IMR-90 (cell line): ENCODE measurements around the gene MBOAT1. TPM values are rescaled to one million over a fixed set of nuclear protein-coding genes. Genes with fewer than 3 reads are reported as not detected.
A peak's percentile ranks its signal among the peaks of the same experiment; 100 is the strongest.

ENCODE experiments used
- ATAC-seq: fragments of 200-7000 bp; cut with Tn5 transposase; 2 replicates; pipeline ENCODE4 v1.9.1; 2020; ENCODE audit warnings: low read depth, mild to moderate bottlenecking, moderate library complexity
- BruUV-seq: library from RNA; stranded (reverse); fragments of 400-500 nt; replicated peaks from 2 replicates; lab custom pipeline; 2021; lab: Mats Ljungman, UMichigan
- CTCF ChIA-PET: fragments of 300-600 bp; formaldehyde crosslinking; extraction: SDS; loops from one replicate; lab custom pipeline; 2021; ENCODE audit warnings: antibody characterized with exemption; lab: Yijun Ruan, JAX
- POLR2A ChIA-PET: fragments of 300-600 bp; sonication (Branson Sonifier 250); formaldehyde crosslinking; loops from one replicate; lab custom pipeline; 2022; ENCODE audit warnings: antibody characterized with exemption; ENCODE audit not compliant: unreplicated experiment; lab: Charles Lee
- DNase-seq: peaks from one replicate; pipeline ENCODE4 v3.0.0; 2013
- H2AFZ ChIP-seq: replicated peaks from 2 replicates; pipeline ENCODE3; 2013; ENCODE audit warnings: low read length, mild to moderate bottlenecking; ENCODE audit not compliant: poor library complexity
- H2AK5ac ChIP-seq: 2 replicates; pipeline ENCODE4 v1.6.1; 2013; ENCODE audit warnings: low read depth, low read length, inconsistent platforms
- H2AK9ac ChIP-seq: replicated peaks from 2 replicates; pipeline ENCODE3; 2013; ENCODE audit warnings: mild to moderate bottlenecking, low read depth, low read length, moderate library complexity; ENCODE audit not compliant: poor library complexity
- H2BK120ac ChIP-seq: 2 replicates; pipeline ENCODE4 v1.6.1; 2013; ENCODE audit warnings: low read depth, low read length, inconsistent platforms
- H2BK15ac ChIP-seq: 3 replicates; pipeline ENCODE4 v1.6.1; 2013; ENCODE audit warnings: low read depth, low read length, inconsistent platforms
- H2BK20ac ChIP-seq: 2 replicates; pipeline ENCODE4 v1.6.1; 2013; ENCODE audit warnings: low read depth, mild to moderate bottlenecking, inconsistent platforms, low read length, moderate library complexity
- H2BK5ac ChIP-seq: 2 replicates; pipeline ENCODE4 v1.6.1; 2013; ENCODE audit warnings: mild to moderate bottlenecking, low read depth, low read length, inconsistent platforms; ENCODE audit not compliant: poor library complexity, severe bottlenecking
- H3K14ac ChIP-seq: replicated peaks from 2 replicates; pipeline ENCODE4 v1.6.1; 2013; ENCODE audit warnings: low read depth, low read length, inconsistent platforms
- H3K18ac ChIP-seq: 2 replicates; pipeline ENCODE4 v1.6.1; 2013; ENCODE audit warnings: low read depth, low read length, control low read depth
- H3K23ac ChIP-seq: 2 replicates; pipeline ENCODE4 v1.6.1; 2013; ENCODE audit warnings: low read depth, low read length, inconsistent platforms
- H3K27ac ChIP-seq: 2 replicates; pipeline ENCODE4 v1.5.1; 2013; ENCODE audit warnings: mild to moderate bottlenecking, control low read depth, low read length; ENCODE audit not compliant: insufficient read depth
- H3K27me3 ChIP-seq: 2 replicates; pipeline ENCODE4 v1.6.1; 2013; ENCODE audit warnings: low read length; ENCODE audit not compliant: control insufficient read depth, insufficient read depth
- H3K36me3 ChIP-seq: 2 replicates; pipeline ENCODE4 v1.6.1; 2013; ENCODE audit warnings: low read length, mixed read lengths; ENCODE audit not compliant: control insufficient read depth, insufficient read depth
- H3K4ac ChIP-seq: 2 replicates; pipeline ENCODE4 v1.6.1; 2013; ENCODE audit warnings: low read depth, low read length, inconsistent platforms
- H3K4me1 ChIP-seq: 2 replicates; pipeline ENCODE4 v1.6.1; 2013; ENCODE audit warnings: low read length, mixed read lengths; ENCODE audit not compliant: control insufficient read depth, insufficient read depth
- H3K4me2 ChIP-seq: 2 replicates; pipeline ENCODE4 v1.6.1; 2013; ENCODE audit warnings: low read depth, mild to moderate bottlenecking, control low read depth, low read length, moderate library complexity
- H3K4me3 ChIP-seq: 2 replicates; pipeline ENCODE4 v1.5.1; 2013; ENCODE audit warnings: low read depth, mild to moderate bottlenecking, control low read depth, low read length, moderate library complexity; ENCODE audit not compliant: insufficient read depth
- H3K56ac ChIP-seq: 2 replicates; pipeline ENCODE4 v1.6.1; 2013; ENCODE audit warnings: low read length, inconsistent platforms; ENCODE audit not compliant: insufficient read depth; ENCODE audit errors: extremely low read depth
- H3K79me1 ChIP-seq, 2 experiments: 2 replicates each; pipeline ENCODE4 v1.6.1; 2013; ENCODE audit warnings: low read length in 2 of 2, inconsistent platforms in 1 of 2, low read depth in 1 of 2
- H3K9ac ChIP-seq: 2 replicates; pipeline ENCODE4 v1.6.1; 2013; ENCODE audit warnings: low read depth, low read length, control low read depth
- H3K9me1 ChIP-seq: 2 replicates; pipeline ENCODE4 v1.6.1; 2013; ENCODE audit warnings: low read length, inconsistent platforms; ENCODE audit not compliant: insufficient read depth
- H3K9me3 ChIP-seq: 2 replicates; pipeline ENCODE4 v1.6.1; 2013; ENCODE audit warnings: low read length; ENCODE audit not compliant: control insufficient read depth, insufficient read depth
- H4K20me1 ChIP-seq: 2 replicates; pipeline ENCODE4 v1.6.1; 2013; ENCODE audit warnings: low read length, inconsistent platforms; ENCODE audit not compliant: insufficient read depth
- H4K5ac ChIP-seq: 2 replicates; pipeline ENCODE4 v1.6.1; 2013; ENCODE audit warnings: mild to moderate bottlenecking, low read depth, low read length, control low read depth
- H4K8ac ChIP-seq, 2 experiments: 2 replicates each; pipeline ENCODE4 v1.6.1; 2013; ENCODE audit warnings: low read depth in 2 of 2, low read length in 2 of 2, control low read depth in 1 of 2, inconsistent platforms in 1 of 2
- H4K91ac ChIP-seq: 2 replicates; pipeline ENCODE4 v1.6.1; 2013; ENCODE audit warnings: low read depth, low read length, inconsistent platforms; ENCODE audit not compliant: insufficient read depth
- CEBPB ChIP-seq: IDR thresholded peaks from 2 replicates; pipeline ENCODE4 v1.6.1; 2012; ENCODE audit warnings: low read depth, low read length, improper control_type of control experiment
- CHD1 ChIP-seq: IDR thresholded peaks from 2 replicates; pipeline ENCODE4 v1.6.1; 2012; ENCODE audit warnings: low read depth, low read length, improper control_type of control experiment
- MAFK ChIP-seq: IDR thresholded peaks from 2 replicates; pipeline ENCODE4 v1.6.1; 2012; ENCODE audit warnings: low read depth, low read length, improper control_type of control experiment
- POLR2A ChIP-seq: IDR thresholded peaks from 2 replicates; pipeline ENCODE4 v1.6.1; 2012; ENCODE audit warnings: mild to moderate bottlenecking, low read depth, low read length
- RAD21 ChIP-seq: IDR thresholded peaks from 2 replicates; pipeline ENCODE4 v1.6.1; 2012; ENCODE audit warnings: low read length, improper control_type of control experiment
- SMC3 ChIP-seq: fragments of 150-350 bp; IDR thresholded peaks from 2 replicates; pipeline ENCODE4 v1.6.1; 2016; ENCODE audit warnings: low read depth, mild to moderate bottlenecking, antibody characterized with exemption, low read length, moderate library complexity
- WGBS, 2 experiments: methylation state at CpG; one replicate each; pipeline versions ENCODE4 v1.1.5 to v1.1.7; 2013; ENCODE audit warnings: missing lambda C conversion rate in 2 of 2; ENCODE audit not compliant: insufficient read length in 1 of 2; ENCODE audit errors: extremely low coverage in 2 of 2; 5-methylcytosine and 5-hydroxymethylcytosine counted together
- dilution Hi-C: fragments of 300-500 bp; cut with HindIII; formaldehyde crosslinking; loops from one replicate; pipeline ENCODE4 v1.14.3; 2018; ENCODE audit warnings: low sequenced_read_pairs; ENCODE audit not compliant: unreplicated experiment
- in situ Hi-C: fragments of 300-500 bp; cut with MboI; formaldehyde crosslinking; loops from 3 replicates; pipeline ENCODE4 v1.14.3; 2019; ENCODE audit warnings: low sequenced_read_pairs, inconsistent platforms, mixed read lengths
- intact Hi-C: fragments of 100-400 bp; cut with micrococcal nuclease; formaldehyde crosslinking; loops from 2 replicates; pipeline ENCODE4 v1.10.0; 2022
- polyA plus RNA-seq, 3 experiments: library from polyadenylated mRNA; depleted of rRNA; stranded (reverse); fragments of >200 nt; gene quantifications; 2 replicates each; pipeline ENCODE4 v1.2.3, GENCODE V29; 2012; ENCODE audit warnings: low replicate concordance in 1 of 3
- total RNA-seq: library from RNA; depleted of rRNA; stranded (reverse); fragments of >200 nt; gene quantifications from 2 replicates; pipeline ENCODE4 v1.2.3, GENCODE V29; 2012
- TF ChIP-seq, protein P1 (sequence below): conservative IDR thresholded peaks from 2 replicates; pipeline ENCODE4 v1.5.1; 2012; ENCODE audit warnings: mild to moderate bottlenecking, low read depth, low read length, improper control_type of control experiment

Gene MBOAT1
- total and polyA plus RNA-seq, 2 of the 4 experiments (the other 2 are of a cell fraction) = 1.6 to 4.7 TPM

GRCh38 chr6:20056350-20056992, 155.8 kb downstream of the MBOAT1 start:
- no peak overlapping the region for H3K14ac ChIP-seq
- H3K4me3 ChIP-seq = no peak overlapping the region
- no peak overlapping the region for H2BK120ac ChIP-seq
- WGBS, 2 experiments = no CpG with 5 or more reads among the region's 4 CpGs
- ChIA-PET CTCF (interaction anchor here (0.6 to 2.1 kb wide), 5 partner anchors 10 to 1554 kb away, joined by 3 to 10 read pairs (median 4); no protein-coding TSS in a partner anchor), POLR2A (no interaction called here)
- H3K4me1 ChIP-seq = no peaks in the 10 kb centered on the region
- no peak overlapping the region for H3K56ac ChIP-seq
- in situ Hi-C loops = loop anchor here (10.0 kb wide), 1 partner anchor 1452 kb away; no protein-coding TSS in a partner anchor
- no peaks in the 10 kb centered on the region for H4K20me1 ChIP-seq
- no peak overlapping the region for H3K27ac ChIP-seq
- no peak overlapping the region for H2AK9ac ChIP-seq
- no peak overlapping the region for H3K23ac ChIP-seq
- no peaks in the 10 kb centered on the region; the same call in 1 of the 2 replicates for H3K27me3 ChIP-seq
- H3K9me3 ChIP-seq = no peaks in the 10 kb centered on the region
- dilution Hi-C loops = no loop called here
- H3K9ac ChIP-seq = no peak overlapping the region
- no peak overlapping the region for H4K5ac ChIP-seq
- no peaks in the 10 kb centered on the region for H3K79me1 ChIP-seq
- H3K9me1 ChIP-seq = no peaks in the 10 kb centered on the region
- no peaks in the 10 kb centered on the region for H3K36me3 ChIP-seq
- no peak overlapping the region for H3K18ac ChIP-seq
- no peak overlapping the region for H2BK20ac ChIP-seq
- DNase-seq = peak; percentile 63
- peak; percentile 61; the same call in 1 of the 2 replicates for ATAC-seq
- no peak overlapping the region for H2BK15ac ChIP-seq
- H2BK5ac ChIP-seq = no peak overlapping the region
- intact Hi-C loops = loop anchor here (1.0 to 10.0 kb wide), 5 partner anchors 202 to 1529 kb away; no protein-coding TSS in a partner anchor
- no peak overlapping the region for H2AK5ac ChIP-seq
- no peak overlapping the region for H2AFZ ChIP-seq
- H4K8ac ChIP-seq = no peak overlapping the region
- no peak overlapping the region for H3K4me2 ChIP-seq
- no peak overlapping the region for H3K4ac ChIP-seq
- BruUV-seq = no TSS peak
- TF ChIP-seq CEBPB (no peak), RAD21 (peak; percentile 72), POLR2A (no peak), SMC3 (peak; percentile 69), CHD1 (no peak), MAFK (0 out of 2 replicates have a peak, but pooled peaks have one; percentile 14)
- TF ChIP-seq, protein P1, sequence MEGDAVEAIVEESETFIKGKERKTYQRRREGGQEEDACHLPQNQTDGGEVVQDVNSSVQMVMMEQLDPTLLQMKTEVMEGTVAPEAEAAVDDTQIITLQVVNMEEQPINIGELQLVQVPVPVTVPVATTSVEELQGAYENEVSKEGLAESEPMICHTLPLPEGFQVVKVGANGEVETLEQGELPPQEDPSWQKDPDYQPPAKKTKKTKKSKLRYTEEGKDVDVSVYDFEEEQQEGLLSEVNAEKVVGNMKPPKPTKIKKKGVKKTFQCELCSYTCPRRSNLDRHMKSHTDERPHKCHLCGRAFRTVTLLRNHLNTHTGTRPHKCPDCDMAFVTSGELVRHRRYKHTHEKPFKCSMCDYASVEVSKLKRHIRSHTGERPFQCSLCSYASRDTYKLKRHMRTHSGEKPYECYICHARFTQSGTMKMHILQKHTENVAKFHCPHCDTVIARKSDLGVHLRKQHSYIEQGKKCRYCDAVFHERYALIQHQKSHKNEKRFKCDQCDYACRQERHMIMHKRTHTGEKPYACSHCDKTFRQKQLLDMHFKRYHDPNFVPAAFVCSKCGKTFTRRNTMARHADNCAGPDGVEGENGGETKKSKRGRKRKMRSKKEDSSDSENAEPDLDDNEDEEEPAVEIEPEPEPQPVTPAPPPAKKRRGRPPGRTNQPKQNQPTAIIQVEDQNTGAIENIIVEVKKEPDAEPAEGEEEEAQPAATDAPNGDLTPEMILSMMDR = peak; percentile 74
- no peak overlapping the region for H4K91ac ChIP-seq
